Breast epithelium (tissue), 3 donors: ENCODE data around the gene MYO5B.

ENCODE experiments used
- CTCF ChIP-seq, 3 donors: fragments of 450-650 bp; IDR thresholded peaks; one replicate each; pipeline ENCODE4 v1.5.1; 2016 to 2017; ENCODE audit warnings: antibody characterized with exemption in 3 of 3, mild to moderate bottlenecking in 3 of 3, moderate library complexity in 3 of 3
- POLR2A ChIP-seq: fragments of 450-650 bp; IDR thresholded peaks from one replicate; pipeline ENCODE4 v1.6.1; 2016; ENCODE audit warnings: antibody characterized with exemption, mild to moderate bottlenecking, moderate library complexity

GRCh38 chr18:49915352-49915751, 279.6 kb downstream of the MYO5B start:
- TF ChIP-seq CTCF (IDR thresholded peaks at IDR 0.05), result no peak
- TF ChIP-seq POLR2A, result no peak
